ENCODE measurements around the gene KNDC1.
"Not testable (repeated sequence)": the region's sequence is repeated elsewhere in the genome, so short reads cannot be mapped to it uniquely, and the experiment has no call there.

The KNDC1 gene

GRCh38 chr10:133209117-133209516 is 49.1 kb downstream of the KNDC1 start:
- no peak for DNase-seq

- DNase-seq: no peak
These were observed 49.6 kb downstream of the KNDC1 start for GRCh38 chr10:133209641-133210040.

- no peak for DNase-seq
These were observed 50.5 kb downstream of the KNDC1 start for GRCh38 chr10:133210398-133211140.

- DNase-seq: no peak
These were observed 51.3 kb downstream of the KNDC1 start for GRCh38 chr10:133211141-133211830.

- DNase-seq: no peak
These were observed 52.2 kb downstream of the KNDC1 start for GRCh38 chr10:133211959-133212852.

GRCh38 chr10:133212853-133213494 is 53.0 kb downstream of the KNDC1 start:
- no peak for DNase-seq

- no peak for DNase-seq
These were observed 53.8 kb downstream of the KNDC1 start for GRCh38 chr10:133213641-133214467.

- no peak for DNase-seq
These were observed 54.7 kb downstream of the KNDC1 start for GRCh38 chr10:133214468-133215410.

- DNase-seq: no peak
These were observed 55.6 kb downstream of the KNDC1 start for GRCh38 chr10:133215586-133215985.

- DNase-seq: no peak
These were observed 56.8 kb downstream of the KNDC1 start for GRCh38 chr10:133216776-133217175.

GRCh38 chr10:133217800-133218589 is 58.0 kb downstream of the KNDC1 start:
- DNase-seq: no peak

GRCh38 chr10:133218891-133219290 is 58.9 kb downstream of the KNDC1 start:
- no peak for DNase-seq

- DNase-seq: no peak
These were observed 59.8 kb downstream of the KNDC1 start for GRCh38 chr10:133219782-133220181.

GRCh38 chr10:133221331-133221730 is 61.3 kb downstream of the KNDC1 start:
- no peak for DNase-seq

- DNase-seq: not testable (repeated sequence)
These were observed 61.7 kb downstream of the KNDC1 start for GRCh38 chr10:133221756-133222155.

- DNase-seq: no peak
These were observed 64.1 kb downstream of the KNDC1 start for GRCh38 chr10:133224076-133224475.

GRCh38 chr10:133224756-133225372 is 64.8 kb downstream of the KNDC1 start:
- DNase-seq: no peak

GRCh38 chr10:133225707-133226191 is 65.7 kb downstream of the KNDC1 start:
- DNase-seq: no peak

- DNase-seq: no peak
These were observed 66.3 kb downstream of the KNDC1 start for GRCh38 chr10:133226251-133226808.

All from suppressor macrophage treated with lipopolysaccharide for 4 hours (primary cell).